Measurements from ENCODE around the gene RACGAP1.

GRCh38 chr12:49953961-49954846 is 71.1 kb downstream of the RACGAP1 start:
- TF ChIP-seq POLR2A (IDR thresholded peaks at IDR 0.05), result no peak
- no peak for TF ChIP-seq CTCF (IDR thresholded peaks at IDR 0.05)
